ENCODE measurements around the gene CACNA1D. TPM values are rescaled to one million over a fixed set of nuclear protein-coding genes. Genes with fewer than 3 reads are reported as not detected.

CACNA1D gene
- polyA plus RNA-seq, 3 donors = 0.18 to 2.1 (median 1.5) TPM

DNA sequence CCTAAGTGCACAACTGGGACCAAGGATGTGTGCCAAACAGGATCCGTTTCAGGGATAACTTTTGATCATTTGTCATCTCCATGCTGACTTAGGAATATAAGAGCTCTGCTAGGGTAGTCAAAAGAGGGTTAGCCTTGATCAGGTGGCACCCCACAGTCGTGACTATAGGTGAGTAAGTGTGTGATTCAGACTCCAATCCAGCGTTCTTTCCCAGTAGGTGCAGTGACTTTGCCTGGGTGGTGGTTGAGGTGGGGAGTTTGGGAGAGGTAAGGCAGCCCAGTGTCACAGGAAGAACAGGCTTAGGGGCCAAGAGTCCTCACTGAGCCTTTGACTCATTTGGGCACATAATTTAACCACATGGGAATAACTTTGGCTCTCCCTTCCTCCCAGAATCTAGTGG is 300.8 kb downstream of the CACNA1D start:
- no peak overlapping the region for H3K27ac ChIP-seq (ENCODE audit: low read depth, low read length)
- WGBS, 3 donors = 62 to 72% (median 71%) methylated on average over 3 of the region's 3 CpGs

DNA sequence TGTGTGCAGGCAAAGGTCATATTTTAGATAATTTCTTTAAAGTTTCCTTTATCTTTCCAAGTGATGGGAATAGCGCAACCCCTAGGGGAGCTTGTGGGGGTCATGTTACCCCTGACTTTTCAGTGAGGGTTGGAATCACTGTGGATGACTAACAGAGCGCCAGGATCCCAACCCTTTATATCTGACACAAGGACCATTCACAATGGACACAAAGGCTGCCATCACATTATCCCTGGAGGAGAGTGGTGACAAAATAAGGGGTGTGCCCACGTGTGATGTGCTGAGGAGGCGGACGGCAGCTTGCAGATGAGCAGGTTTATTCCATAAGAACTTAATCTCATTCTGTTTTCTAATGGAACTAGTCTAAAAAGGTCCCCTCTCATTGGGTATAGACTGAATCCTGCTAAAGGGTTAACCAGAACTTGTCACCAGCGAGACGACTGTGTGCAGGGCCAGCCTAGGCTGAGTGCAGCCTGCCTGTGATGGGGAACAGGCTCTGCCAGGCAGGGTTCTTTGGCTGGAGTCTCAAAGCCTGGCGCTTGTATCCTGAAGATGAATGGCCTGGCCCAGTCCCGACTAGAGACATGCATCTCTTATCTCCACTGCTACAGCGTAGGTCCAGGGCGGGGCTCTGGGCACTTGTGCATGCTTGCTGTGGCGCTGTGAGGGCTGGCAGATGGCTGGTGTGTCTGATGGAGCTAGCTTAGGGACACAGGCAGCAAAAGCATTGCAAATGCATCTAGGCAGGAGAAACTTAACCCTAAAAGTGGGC is 301.6 kb downstream of the CACNA1D start:
- H3K27ac ChIP-seq (ENCODE audit: low read depth, low read length) = no peak overlapping the region
- 48 to 57% (median 56%) methylated on average over 12 of the region's 12 CpGs for WGBS, 3 donors

GRCh38 chr3:53798144-53798543 is 303.7 kb downstream of the CACNA1D start:
- H3K27ac ChIP-seq (ENCODE audit: low read depth, low read length) = no peak overlapping the region
- 83 to 92% (median 83%) methylated on average over 8 of the region's 8 CpGs for WGBS, 3 donors

- no peak overlapping the region for H3K27ac ChIP-seq (ENCODE audit: low read depth, low read length)
- WGBS, 3 donors = 95 to 96% (median 95%) methylated on average over 12 of the region's 12 CpGs
Observed at GRCh38 chr3:53799338-53799865, 305.0 kb downstream of the CACNA1D start.

- no peak overlapping the region for H3K27ac ChIP-seq (ENCODE audit: low read depth, low read length)
- 79 to 82% (median 82%) methylated on average over 16 of the region's 16 CpGs for WGBS, 3 donors
Observed at GRCh38 chr3:53800041-53800906, 305.9 kb downstream of the CACNA1D start.

DNA sequence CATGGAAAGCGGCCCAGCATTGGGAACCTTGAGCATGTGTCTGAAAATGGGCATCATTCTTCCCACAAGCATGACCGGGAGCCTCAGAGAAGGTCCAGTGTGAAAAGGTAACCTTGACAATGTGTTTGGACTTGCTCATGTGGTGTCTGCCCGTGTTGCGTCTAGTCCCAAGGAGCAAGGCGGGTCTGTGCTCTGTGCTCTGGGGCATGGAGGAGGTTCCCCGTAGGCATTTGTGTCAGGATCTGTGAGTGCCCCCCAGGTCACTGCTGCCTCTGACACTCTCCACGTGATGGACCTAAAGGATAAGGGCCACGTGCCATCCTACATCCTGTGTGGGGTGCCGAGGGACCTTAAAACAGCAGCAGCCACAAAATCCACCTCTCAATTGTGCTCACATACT is 306.9 kb downstream of the CACNA1D start:
- WGBS, 3 donors = 90 to 91% (median 91%) methylated on average over 9 of the region's 9 CpGs
- no peak overlapping the region for H3K27ac ChIP-seq (ENCODE audit: low read depth, low read length)

- no peak overlapping the region for H3K27ac ChIP-seq (ENCODE audit: low read depth, low read length)
- WGBS, 3 donors = 84 to 86% (median 85%) methylated on average over 8 of the region's 8 CpGs
Observed at GRCh38 chr3:53802256-53802880, 308.0 kb downstream of the CACNA1D start.

- WGBS, 3 donors = 88 to 94% (median 93%) methylated on average over 18 of the region's 18 CpGs
- H3K27ac ChIP-seq (ENCODE audit: low read depth, low read length) = no peak overlapping the region
Observed at GRCh38 chr3:53803124-53803815, 308.9 kb downstream of the CACNA1D start.

- WGBS, 3 donors = 72 to 79% (median 78%) methylated on average over 20 of the region's 20 CpGs
- no peak overlapping the region for H3K27ac ChIP-seq (ENCODE audit: low read depth, low read length)
Observed at GRCh38 chr3:53803816-53804695, 309.6 kb downstream of the CACNA1D start.

- H3K27ac ChIP-seq (ENCODE audit: low read depth, low read length) = no peak overlapping the region
- 61 to 77% (median 62%) methylated on average over 14 of the region's 14 CpGs for WGBS, 3 donors
Observed at GRCh38 chr3:53804697-53805462, 310.5 kb downstream of the CACNA1D start.

- WGBS, 3 donors = 74 to 87% (median 84%) methylated on average over 4 of the region's 4 CpGs
- H3K27ac ChIP-seq (ENCODE audit: low read depth, low read length) = no peak overlapping the region
Observed at GRCh38 chr3:53805463-53806159, 311.2 kb downstream of the CACNA1D start.

GRCh38 chr3:53806182-53807116 is 312.0 kb downstream of the CACNA1D start:
- no peak overlapping the region for H3K27ac ChIP-seq (ENCODE audit: low read depth, low read length)
- 40 to 72% (median 63%) methylated on average over 10 of the region's 10 CpGs for WGBS, 3 donors

GRCh38 chr3:53807117-53807810 is 312.9 kb downstream of the CACNA1D start:
- no peak overlapping the region for H3K27ac ChIP-seq (ENCODE audit: low read depth, low read length)
- WGBS, 3 donors = 78 to 88% (median 80%) methylated on average over 15 of the region's 15 CpGs

DNA sequence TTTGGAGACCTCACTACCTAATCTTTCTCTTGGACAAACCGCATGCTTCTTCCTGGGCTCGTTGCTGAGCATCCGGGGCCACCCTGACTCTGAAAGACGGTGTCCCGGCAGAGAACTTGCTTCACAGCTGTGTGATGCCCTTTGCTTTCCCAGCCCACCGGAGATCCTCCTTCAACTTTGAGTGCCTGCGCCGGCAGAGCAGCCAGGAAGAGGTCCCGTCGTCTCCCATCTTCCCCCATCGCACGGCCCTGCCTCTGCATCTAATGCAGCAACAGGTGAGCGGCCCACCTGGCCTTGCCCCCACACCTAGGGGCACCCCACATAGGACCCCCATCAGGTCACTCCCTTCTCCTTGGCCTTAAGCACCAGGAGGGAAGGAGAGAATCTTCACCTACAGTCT is 314.1 kb downstream of the CACNA1D start:
- no peak overlapping the region for H3K27ac ChIP-seq (ENCODE audit: low read depth, low read length)
- WGBS, 3 donors = 89 to 97% (median 96%) methylated on average over 13 of the region's 13 CpGs

DNA sequence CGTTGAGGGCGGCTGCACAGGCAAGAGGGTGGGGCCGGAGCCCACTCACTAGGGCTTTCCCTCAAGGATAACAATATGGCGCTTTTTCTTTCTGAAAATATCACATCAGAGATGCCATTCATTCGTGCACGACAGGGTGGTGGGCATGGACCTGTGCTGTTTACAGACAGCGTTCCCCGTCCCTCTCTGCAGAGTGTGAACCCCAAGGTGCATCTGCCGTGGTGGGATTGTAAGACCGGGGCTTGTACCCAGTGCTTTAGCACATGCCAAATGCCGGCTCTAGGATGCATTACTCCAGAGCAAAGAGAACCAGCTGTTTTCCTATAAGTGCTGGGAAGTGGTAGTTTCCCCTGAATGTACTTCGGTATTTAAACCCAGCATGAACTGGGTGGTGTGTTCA is 314.9 kb downstream of the CACNA1D start:
- no peak overlapping the region for H3K27ac ChIP-seq (ENCODE audit: low read depth, low read length)
- 86 to 89% (median 88%) methylated on average over 12 of the region's 12 CpGs for WGBS, 3 donors
